Body of pancreas (tissue), 4 donors: ENCODE data around the gene TRMT61A. TPM values are rescaled to one million over a fixed set of nuclear protein-coding genes. Genes with fewer than 3 reads are reported as not detected.

Source experiments
- ATAC-seq: fragments of 150-250 bp; one replicate; pipeline ENCODE4 v1.9.1; 2016
- DNase-seq, 4 donors: peaks; one replicate each; pipeline ENCODE4 v3.0.0-alpha.2; 2019
- H3K27ac ChIP-seq, 4 donors: fragments of 200-600 bp; sonication (generic); 1 replicate in 3 of 4; 2 replicates in 1 of 4; pipeline versions ENCODE4 v1.5.1 to v1.6.1; 2016 to 2019; ENCODE audit warnings: mild to moderate bottlenecking in 1 of 4, mixed read lengths in 1 of 4, moderate library complexity in 1 of 4
- H3K27me3 ChIP-seq, 2 donors: fragments of 200-600 bp; sonication (generic); one replicate each; pipeline ENCODE4 v1.6.0; 2016; ENCODE audit warnings: mild to moderate bottlenecking in 1 of 2
- H3K36me3 ChIP-seq, 2 donors: fragments of 200-600 bp; sonication (generic); replicated peaks in 1 of 2; 2 replicates each; pipeline ENCODE4 v1.5.1; 2016; ENCODE audit warnings: low read depth in 2 of 2; ENCODE audit not compliant: insufficient read depth in 1 of 2
- H3K4me1 ChIP-seq: fragments of 200-600 bp; sonication (generic); one replicate; pipeline ENCODE4 v1.6.0; 2016
- H3K4me3 ChIP-seq, 2 donors: fragments of 200-600 bp; sonication (generic); 1 replicate in 1 of 2; 2 replicates in 1 of 2; pipeline ENCODE4 v1.5.1; 2016 to 2019
- H3K9me3 ChIP-seq, 3 donors: fragments of 200-600 bp; sonication (generic); 1 replicate in 2 of 3; 2 replicates in 1 of 3; pipeline ENCODE4 v1.5.1; 2016
- POLR2A ChIP-seq, 3 donors: fragments of 450-650 bp; IDR thresholded peaks; one replicate each; pipeline ENCODE4 v1.6.1; 2016; ENCODE audit warnings: antibody characterized with exemption in 3 of 3, mild to moderate bottlenecking in 2 of 3
- WGBS, 2 donors: methylation state at CpG; one replicate each; pipeline ENCODE4 v1.1.5; 2017; 5-methylcytosine and 5-hydroxymethylcytosine counted together
- intact Hi-C: fragments of 100-400 bp; cut with DNase I; formaldehyde crosslinking; loops from one replicate; pipeline ENCODE4 v1.15.1; 2023
- total RNA-seq, 2 donors: library from RNA; depleted of rRNA; stranded (reverse); fragments of >200 nt; gene quantifications; one replicate each; pipeline ENCODE4 v1.1.0, GENCODE V29; 2016
- TF ChIP-seq, protein P1 (sequence below), 7 experiments: fragments of 450-650 bp in 4 of 7; fragments of 200-600 bp in 3 of 7; sonication (generic) in 3 of 7; IDR thresholded peaks; one replicate each; pipeline ENCODE4 v1.5.1; 2016 to 2019; ENCODE audit warnings: antibody characterized with exemption in 7 of 7

Gene TRMT61A
- total RNA-seq, 2 donors from 2014 or later: 7.9 to 10.4 TPM

DNA sequence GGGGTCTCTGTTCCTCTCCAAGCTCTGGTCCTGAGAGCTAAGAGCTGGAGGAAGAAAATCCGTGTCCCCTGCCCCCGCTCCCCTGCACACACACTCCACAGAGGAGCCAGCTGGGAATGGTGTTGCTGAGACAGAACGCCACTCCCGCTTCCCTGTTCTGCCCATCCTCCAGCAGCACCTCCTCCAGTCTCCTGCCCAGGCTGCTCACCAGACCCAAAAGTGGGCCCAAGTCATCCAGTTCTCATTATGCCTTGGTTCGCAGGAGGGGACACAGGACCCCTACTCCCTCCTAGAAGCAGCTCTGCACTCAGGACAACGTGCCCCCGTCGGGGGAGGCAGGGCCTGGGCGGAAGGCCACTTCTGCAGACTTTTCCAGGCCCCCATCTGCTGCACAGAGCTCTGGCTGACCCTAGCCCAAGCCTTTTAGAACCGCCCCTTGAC, 830 bp upstream of the TRMT61A start:
- intact Hi-C loops: no loop called here
- ATAC-seq: no peak
- WGBS, 2 donors: 54 to 57% methylated on average over 5 to 10 of the region's 10 CpGs
- TF ChIP-seq, protein P1, sequence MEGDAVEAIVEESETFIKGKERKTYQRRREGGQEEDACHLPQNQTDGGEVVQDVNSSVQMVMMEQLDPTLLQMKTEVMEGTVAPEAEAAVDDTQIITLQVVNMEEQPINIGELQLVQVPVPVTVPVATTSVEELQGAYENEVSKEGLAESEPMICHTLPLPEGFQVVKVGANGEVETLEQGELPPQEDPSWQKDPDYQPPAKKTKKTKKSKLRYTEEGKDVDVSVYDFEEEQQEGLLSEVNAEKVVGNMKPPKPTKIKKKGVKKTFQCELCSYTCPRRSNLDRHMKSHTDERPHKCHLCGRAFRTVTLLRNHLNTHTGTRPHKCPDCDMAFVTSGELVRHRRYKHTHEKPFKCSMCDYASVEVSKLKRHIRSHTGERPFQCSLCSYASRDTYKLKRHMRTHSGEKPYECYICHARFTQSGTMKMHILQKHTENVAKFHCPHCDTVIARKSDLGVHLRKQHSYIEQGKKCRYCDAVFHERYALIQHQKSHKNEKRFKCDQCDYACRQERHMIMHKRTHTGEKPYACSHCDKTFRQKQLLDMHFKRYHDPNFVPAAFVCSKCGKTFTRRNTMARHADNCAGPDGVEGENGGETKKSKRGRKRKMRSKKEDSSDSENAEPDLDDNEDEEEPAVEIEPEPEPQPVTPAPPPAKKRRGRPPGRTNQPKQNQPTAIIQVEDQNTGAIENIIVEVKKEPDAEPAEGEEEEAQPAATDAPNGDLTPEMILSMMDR (IDR thresholded peaks at IDR 0.05): no peak
- TF ChIP-seq POLR2A (IDR thresholded peaks at IDR 0.05): no peak
- H3K4me3 ChIP-seq: peak overlapping the region; percentile 1 to 10
- H3K4me1 ChIP-seq: peaks cover 74% of the 10 kb centered on the region
- DNase-seq: peak in 2 of 4 donors; percentile 49 to 51
- no peaks in the 10 kb centered on the region for H3K27me3 ChIP-seq
- no peaks in the 10 kb centered on the region for H3K9me3 ChIP-seq
- peak overlapping the region; percentile 82 to 93 (median 87) for H3K27ac ChIP-seq
- H3K36me3 ChIP-seq: peaks cover 0 to under 1% of the 10 kb centered on the region in 2 donors

DNA sequence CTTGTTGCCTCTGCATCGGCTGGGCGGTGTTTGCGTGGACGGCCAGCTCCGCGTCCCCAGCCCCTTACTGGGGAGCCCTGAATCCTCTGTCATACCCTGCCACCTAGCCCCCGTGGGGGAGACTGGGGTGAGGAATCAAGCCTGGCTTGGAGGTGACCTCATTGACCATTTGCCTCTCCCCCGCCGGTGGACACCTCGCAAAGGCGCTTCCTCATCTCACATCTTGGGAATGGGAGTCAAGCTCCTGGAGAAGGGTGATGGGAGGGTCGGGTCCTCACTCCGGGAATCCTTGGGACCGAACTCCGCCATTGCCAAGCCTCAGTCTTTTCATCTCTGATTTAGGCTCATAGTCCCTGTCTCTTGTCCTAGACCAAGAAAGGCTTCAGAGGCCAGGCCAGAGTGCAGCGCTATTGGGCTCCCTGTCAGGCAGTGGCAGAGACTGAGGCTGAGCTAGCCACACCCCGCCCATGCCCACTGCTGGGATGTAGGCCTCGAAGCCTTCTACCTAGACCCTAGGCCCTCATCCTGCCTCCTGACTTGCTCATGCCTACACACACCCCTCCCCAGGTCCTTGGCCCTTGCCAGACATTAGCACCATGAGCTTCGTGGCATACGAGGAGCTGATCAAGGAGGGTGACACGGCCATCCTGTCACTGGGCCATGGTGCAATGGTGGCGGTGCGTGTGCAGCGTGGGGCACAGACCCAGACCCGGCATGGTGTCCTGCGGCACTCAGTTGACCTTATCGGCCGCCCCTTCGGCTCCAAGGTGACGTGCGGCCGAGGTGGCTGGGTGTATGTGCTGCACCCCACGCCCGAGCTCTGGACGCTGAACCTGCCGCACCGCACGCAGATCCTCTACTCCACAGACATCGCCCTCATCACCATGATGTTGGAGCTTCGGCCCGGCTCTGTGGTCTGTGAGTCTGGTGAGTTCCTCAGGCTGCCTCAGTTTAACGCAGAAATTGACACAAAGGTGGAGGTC, 678 bp downstream of the TRMT61A start:
- Histone ChIP-seq H3K27ac (peak overlapping the region in 3 of 4 donors; percentile 18 to 93 (median 89)), H3K36me3 (peaks cover 0 to 3% of the 10 kb centered on the region in 2 donors), H3K27me3 (no peaks in the 10 kb centered on the region), H3K4me1 (peaks cover 61% of the 10 kb centered on the region), H3K9me3 (no peaks in the 10 kb centered on the region), H3K4me3 (peak overlapping the region; percentile 32 to 95)
- DNase-seq: no peak
- ATAC-seq: no peak
- WGBS, 2 donors: 41 to 58% methylated on average over 25 to 42 of the region's 42 CpGs
- intact Hi-C loops: no loop called here
- no peak for TF ChIP-seq POLR2A (IDR thresholded peaks at IDR 0.05)
- TF ChIP-seq, protein P1 (IDR thresholded peaks at IDR 0.05): no peak

DNA sequence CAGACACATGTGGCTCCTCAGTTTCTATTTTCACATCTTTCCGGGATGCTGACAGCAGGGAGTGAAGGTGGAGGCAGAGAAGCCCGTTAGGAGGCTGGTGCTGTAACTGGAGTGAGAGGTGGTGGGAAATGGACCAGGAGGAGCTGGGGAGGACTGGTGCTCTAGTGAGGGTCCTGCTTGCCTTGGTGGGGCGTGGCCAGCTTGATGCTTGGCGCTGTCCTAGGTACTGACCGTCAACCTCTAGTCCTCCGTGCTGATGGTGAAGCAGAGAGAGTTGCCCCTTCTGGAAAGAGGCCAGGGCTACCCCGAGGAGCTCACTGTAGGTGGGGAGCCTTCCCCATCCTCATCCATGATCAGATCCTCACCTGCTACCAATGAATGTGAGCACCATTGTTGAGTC, 1.4 kb downstream of the TRMT61A start:
- no peaks in the 10 kb centered on the region for H3K9me3 ChIP-seq
- H3K36me3 ChIP-seq: peaks cover 0 to 3% of the 10 kb centered on the region in 2 donors
- DNase-seq (no peak), ATAC-seq (no peak)
- intact Hi-C loops: no loop called here
- H3K27me3 ChIP-seq: no peaks in the 10 kb centered on the region
- peaks cover 54% of the 10 kb centered on the region for H3K4me1 ChIP-seq
- WGBS, 2 donors: 44 to 64% methylated on average over 6 to 7 of the region's 7 CpGs
- TF ChIP-seq, protein P1 (IDR thresholded peaks at IDR 0.05): no peak
- TF ChIP-seq POLR2A (IDR thresholded peaks at IDR 0.05): no peak
- H3K4me3 ChIP-seq: no peak overlapping the region
- H3K27ac ChIP-seq: no peak overlapping the region

DNA sequence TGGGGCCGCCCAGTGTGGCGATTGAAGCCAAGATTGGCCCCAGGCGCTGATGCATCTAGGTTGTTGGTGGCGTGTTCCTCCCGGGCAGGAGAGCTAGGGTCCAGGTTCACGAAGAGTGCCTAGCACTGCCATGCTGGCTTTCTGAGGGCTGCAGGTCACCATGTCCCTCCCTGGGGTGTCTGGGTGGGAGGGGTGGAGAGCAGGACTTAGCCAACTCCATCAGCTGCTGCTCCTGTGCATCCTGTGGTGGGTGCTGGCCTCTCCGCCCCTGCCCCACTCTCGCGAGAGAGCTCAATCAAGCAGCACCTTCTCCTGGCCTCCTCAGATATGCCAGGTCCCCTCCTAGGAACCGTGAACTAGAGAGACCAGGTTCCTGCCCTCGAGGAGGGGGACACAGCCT, 1.8 kb downstream of the TRMT61A start:
- ATAC-seq: no peak
- TF ChIP-seq POLR2A (IDR thresholded peaks at IDR 0.05): no peak
- TF ChIP-seq, protein P1 (IDR thresholded peaks at IDR 0.05): no peak

More for the DNA sequence above, 1.8 kb downstream of the TRMT61A start:
- H3K9me3 ChIP-seq: no peaks in the 10 kb centered on the region
- H3K27me3 ChIP-seq: no peaks in the 10 kb centered on the region
- no peak overlapping the region for H3K4me3 ChIP-seq
- no peak overlapping the region for H3K27ac ChIP-seq
- no peak for DNase-seq
- H3K36me3 ChIP-seq: peaks cover 0 to 3% of the 10 kb centered on the region in 2 donors
- H3K4me1 ChIP-seq: peaks cover 50% of the 10 kb centered on the region
- 77% methylated on average over 5 to 11 of the region's 11 CpGs for WGBS, 2 donors
- intact Hi-C loops: no loop called here
